HEK293 (cell line): ENCODE results near the gene RPUSD4.

ENCODE experiments used
- EGR2 ChIP-seq: fragments of 450-650 bp; formaldehyde crosslinking; IDR thresholded peaks from 2 replicates; pipeline ENCODE4 v1.5.1; 2016; ENCODE audit warnings: low read depth, missing biosample characterization, missing genetic modification characterization
- GLI2 ChIP-seq: fragments of 450-650 bp; formaldehyde crosslinking; IDR thresholded peaks from 2 replicates; pipeline ENCODE4; 2017; ENCODE audit warnings: missing biosample characterization, missing genetic modification characterization, low read depth, borderline replicate concordance
- HOXD13 ChIP-seq: sonication (generic); formaldehyde crosslinking; IDR thresholded peaks from 2 replicates; pipeline ENCODE4 v1.8.0; 2022; ENCODE audit warnings: missing genetic modification reagents, borderline replicate concordance
- IKZF3 ChIP-seq: fragments of 450-650 bp; IDR thresholded peaks from 2 replicates; pipeline ENCODE4 v1.5.0; 2018; ENCODE audit warnings: missing biosample characterization, mild to moderate bottlenecking, missing genetic modification characterization, moderate library complexity
- KLF10 ChIP-seq: fragments of 450-650 bp; IDR thresholded peaks from 2 replicates; pipeline ENCODE4 v1.5.1; 2018; ENCODE audit warnings: missing biosample characterization, mild to moderate bottlenecking, missing genetic modification characterization
- KLF16 ChIP-seq: fragments of 450-650 bp; formaldehyde crosslinking; IDR thresholded peaks from 2 replicates; pipeline ENCODE4 v1.5.1; 2017; ENCODE audit warnings: missing biosample characterization, missing genetic modification characterization
- KLF9 ChIP-seq: fragments of 450-650 bp; formaldehyde crosslinking; IDR thresholded peaks from 2 replicates; pipeline ENCODE4 v1.5.1; 2016; ENCODE audit warnings: missing biosample characterization, missing genetic modification characterization, low read depth
- RBAK ChIP-seq: fragments of 450-650 bp; formaldehyde crosslinking; IDR thresholded peaks from 2 replicates; pipeline ENCODE4 v1.5.1; 2016; ENCODE audit warnings: missing biosample characterization, missing genetic modification characterization
- SP2 ChIP-seq: fragments of 450-650 bp; formaldehyde crosslinking; IDR thresholded peaks from 2 replicates; pipeline ENCODE4 v1.5.1; 2016; ENCODE audit warnings: missing biosample characterization, missing genetic modification characterization
- ZFHX2 ChIP-seq: fragments of 450-650 bp; formaldehyde crosslinking; conservative IDR thresholded peaks from 2 replicates; pipeline ENCODE4 v1.5.1; 2016; ENCODE audit warnings: missing biosample characterization, missing genetic modification characterization
- ZNF140 ChIP-seq: fragments of 450-650 bp; formaldehyde crosslinking; IDR thresholded peaks from 2 replicates; pipeline ENCODE4 v1.5.1; 2016; ENCODE audit warnings: missing biosample characterization, missing genetic modification characterization
- ZNF146 ChIP-seq: fragments of 450-650 bp; formaldehyde crosslinking; IDR thresholded peaks from 2 replicates; pipeline ENCODE4 v1.5.1; 2016; ENCODE audit warnings: missing biosample characterization, missing genetic modification characterization
- ZNF211 ChIP-seq: fragments of 450-650 bp; formaldehyde crosslinking; IDR thresholded peaks from 2 replicates; pipeline ENCODE4 v1.5.1; 2016; ENCODE audit warnings: low read depth, missing biosample characterization, missing genetic modification characterization
- ZNF292 ChIP-seq: fragments of 450-650 bp; formaldehyde crosslinking; IDR thresholded peaks from 2 replicates; pipeline ENCODE4 v1.5.1; 2016; ENCODE audit warnings: low read depth, missing biosample characterization, missing genetic modification characterization, borderline replicate concordance
- ZNF354C ChIP-seq: fragments of 450-650 bp; formaldehyde crosslinking; IDR thresholded peaks from 2 replicates; pipeline ENCODE4 v1.5.1; 2016; ENCODE audit warnings: missing biosample characterization, missing genetic modification characterization, low read depth, borderline replicate concordance
- ZNF571 ChIP-seq: fragments of 450-650 bp; formaldehyde crosslinking; IDR thresholded peaks from 2 replicates; pipeline ENCODE4 v1.5.0; 2017; ENCODE audit warnings: missing biosample characterization, missing genetic modification characterization
- ZNF596 ChIP-seq: fragments of 450-650 bp; IDR thresholded peaks from 2 replicates; pipeline ENCODE4 v1.5.0; 2018; ENCODE audit warnings: missing biosample characterization, mild to moderate bottlenecking, missing genetic modification characterization, moderate library complexity
- ZNF600 ChIP-seq: fragments of 450-650 bp; formaldehyde crosslinking; IDR thresholded peaks from 2 replicates; pipeline ENCODE4 v1.5.1; 2016; ENCODE audit warnings: missing biosample characterization, missing genetic modification characterization
- ZNF792 ChIP-seq: fragments of 450-650 bp; formaldehyde crosslinking; IDR thresholded peaks from 2 replicates; pipeline ENCODE4 v1.5.1; 2016; ENCODE audit warnings: missing biosample characterization, missing genetic modification characterization
- ZNF837 ChIP-seq: fragments of 450-650 bp; formaldehyde crosslinking; IDR thresholded peaks from 2 replicates; pipeline ENCODE4 v1.5.1; 2016; ENCODE audit warnings: missing biosample characterization, missing genetic modification characterization
- ZNF843 ChIP-seq: fragments of 450-650 bp; formaldehyde crosslinking; IDR thresholded peaks from 2 replicates; pipeline ENCODE4 v1.5.1; 2016; ENCODE audit warnings: missing biosample characterization, missing genetic modification characterization
- ZSCAN23 ChIP-seq: fragments of 450-650 bp; formaldehyde crosslinking; IDR thresholded peaks from 2 replicates; pipeline ENCODE4 v1.5.1; 2016; ENCODE audit warnings: missing biosample characterization, missing genetic modification characterization
- TF ChIP-seq, protein P1 (sequence below): fragments of 450-650 bp; formaldehyde crosslinking; IDR thresholded peaks from 2 replicates; pipeline ENCODE4 v1.5.1; 2016; ENCODE audit warnings: missing biosample characterization, missing genetic modification characterization, borderline replicate concordance
- TF ChIP-seq, protein P2 (sequence below): fragments of 450-650 bp; formaldehyde crosslinking; IDR thresholded peaks from 2 replicates; pipeline ENCODE4 v1.5.1; 2016; ENCODE audit warnings: missing biosample characterization, missing genetic modification characterization
- TF ChIP-seq, protein P3 (sequence below): fragments of 450-650 bp; formaldehyde crosslinking; optimal IDR thresholded peaks from 2 replicates; pipeline ENCODE3; 2016; ENCODE audit warnings: missing biosample characterization, mild to moderate bottlenecking, missing genetic modification characterization
- TF ChIP-seq, protein P4 (sequence below): fragments of 450-650 bp; IDR thresholded peaks from 2 replicates; pipeline ENCODE4 v1.5.1; 2018; ENCODE audit warnings: missing biosample characterization, missing genetic modification characterization
- TF ChIP-seq, protein P5 (sequence below): fragments of 450-650 bp; formaldehyde crosslinking; IDR thresholded peaks from 2 replicates; pipeline ENCODE4 v1.5.1; 2016; ENCODE audit warnings: missing biosample characterization, missing genetic modification characterization
- TF ChIP-seq, protein P6 (sequence below): fragments of 450-650 bp; formaldehyde crosslinking; IDR thresholded peaks from 2 replicates; pipeline ENCODE4 v1.5.1; 2016; ENCODE audit warnings: missing biosample characterization, missing genetic modification characterization

RPUSD4 gene

DNA sequence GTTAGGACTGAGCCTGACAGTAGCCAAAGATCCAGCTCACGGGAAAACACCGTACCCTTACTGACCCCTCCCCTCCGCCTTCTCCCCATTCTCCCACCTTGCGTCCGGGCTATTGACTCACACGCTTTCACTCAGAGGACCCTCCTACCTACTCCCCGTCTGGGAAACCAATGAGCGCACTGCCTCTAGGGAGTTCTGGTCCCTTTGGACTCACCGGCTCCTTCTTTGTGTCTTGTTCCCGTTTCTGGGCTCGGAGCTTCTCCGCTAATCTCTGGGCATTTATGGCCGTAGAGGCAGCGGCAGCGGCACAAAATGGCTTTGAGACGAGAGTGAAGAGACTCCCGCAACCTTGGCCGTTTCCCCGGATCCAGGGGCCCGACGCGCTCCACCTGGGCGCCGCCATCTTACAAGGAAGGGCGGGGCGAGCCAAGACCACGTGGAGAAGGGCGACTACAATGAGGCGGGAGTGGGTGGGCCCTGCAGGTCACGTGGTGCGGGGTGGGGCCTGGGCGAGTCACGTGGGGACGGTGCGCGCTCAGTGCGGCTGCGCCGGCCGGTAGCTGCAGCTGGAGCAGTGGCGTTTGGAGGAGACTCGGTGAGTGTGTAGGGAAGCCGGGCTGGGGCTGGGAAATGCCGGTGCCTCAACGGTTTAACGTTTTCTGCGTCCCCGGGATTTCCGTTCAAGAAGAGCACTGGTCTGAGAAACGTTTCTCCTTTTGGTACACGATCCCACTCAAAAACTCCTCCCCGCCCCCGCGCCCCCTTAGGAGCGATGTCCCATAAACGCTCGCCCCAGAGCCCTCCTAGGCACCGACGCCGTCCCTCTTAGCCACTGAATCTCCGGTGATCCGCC, at the start of gene RPUSD4, which contains the start of gene FAM118B (continued):
- TF ChIP-seq, protein P1, sequence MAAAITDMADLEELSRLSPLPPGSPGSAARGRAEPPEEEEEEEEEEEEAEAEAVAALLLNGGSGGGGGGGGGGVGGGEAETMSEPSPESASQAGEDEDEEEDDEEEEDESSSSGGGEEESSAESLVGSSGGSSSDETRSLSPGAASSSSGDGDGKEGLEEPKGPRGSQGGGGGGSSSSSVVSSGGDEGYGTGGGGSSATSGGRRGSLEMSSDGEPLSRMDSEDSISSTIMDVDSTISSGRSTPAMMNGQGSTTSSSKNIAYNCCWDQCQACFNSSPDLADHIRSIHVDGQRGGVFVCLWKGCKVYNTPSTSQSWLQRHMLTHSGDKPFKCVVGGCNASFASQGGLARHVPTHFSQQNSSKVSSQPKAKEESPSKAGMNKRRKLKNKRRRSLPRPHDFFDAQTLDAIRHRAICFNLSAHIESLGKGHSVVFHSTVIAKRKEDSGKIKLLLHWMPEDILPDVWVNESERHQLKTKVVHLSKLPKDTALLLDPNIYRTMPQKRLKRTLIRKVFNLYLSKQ, result no peak
- TF ChIP-seq ZSCAN23 (tag by site-specific recombination), result no peak
- TF ChIP-seq, protein P2, sequence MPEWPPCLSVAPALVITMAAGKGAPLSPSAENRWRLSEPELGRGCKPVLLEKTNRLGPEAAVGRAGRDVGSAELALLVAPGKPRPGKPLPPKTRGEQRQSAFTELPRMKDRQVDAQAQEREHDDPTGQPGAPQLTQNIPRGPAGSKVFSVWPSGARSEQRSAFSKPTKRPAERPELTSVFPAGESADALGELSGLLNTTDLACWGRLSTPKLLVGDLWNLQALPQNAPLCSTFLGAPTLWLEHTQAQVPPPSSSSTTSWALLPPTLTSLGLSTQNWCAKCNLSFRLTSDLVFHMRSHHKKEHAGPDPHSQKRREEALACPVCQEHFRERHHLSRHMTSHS (tag by site-specific recombination), result no peak
- TF ChIP-seq, protein P3, sequence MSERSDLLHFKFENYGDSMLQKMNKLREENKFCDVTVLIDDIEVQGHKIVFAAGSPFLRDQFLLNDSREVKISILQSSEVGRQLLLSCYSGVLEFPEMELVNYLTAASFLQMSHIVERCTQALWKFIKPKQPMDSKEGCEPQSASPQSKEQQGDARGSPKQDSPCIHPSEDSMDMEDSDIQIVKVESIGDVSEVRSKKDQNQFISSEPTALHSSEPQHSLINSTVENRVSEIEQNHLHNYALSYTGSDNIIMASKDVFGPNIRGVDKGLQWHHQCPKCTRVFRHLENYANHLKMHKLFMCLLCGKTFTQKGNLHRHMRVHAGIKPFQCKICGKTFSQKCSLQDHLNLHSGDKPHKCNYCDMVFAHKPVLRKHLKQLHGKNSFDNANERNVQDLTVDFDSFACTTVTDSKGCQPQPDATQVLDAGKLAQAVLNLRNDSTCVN (tag by site-specific recombination), result peak; percentile 30
- no peak for TF ChIP-seq ZNF792 (tag by site-specific recombination)
- no peak for TF ChIP-seq HOXD13
- TF ChIP-seq KLF16 (tag by site-specific recombination), result peak; percentile 94
- no peak for TF ChIP-seq RBAK
- peak; percentile 92 for TF ChIP-seq KLF9 (tag by site-specific recombination)
- TF ChIP-seq, protein P4, sequence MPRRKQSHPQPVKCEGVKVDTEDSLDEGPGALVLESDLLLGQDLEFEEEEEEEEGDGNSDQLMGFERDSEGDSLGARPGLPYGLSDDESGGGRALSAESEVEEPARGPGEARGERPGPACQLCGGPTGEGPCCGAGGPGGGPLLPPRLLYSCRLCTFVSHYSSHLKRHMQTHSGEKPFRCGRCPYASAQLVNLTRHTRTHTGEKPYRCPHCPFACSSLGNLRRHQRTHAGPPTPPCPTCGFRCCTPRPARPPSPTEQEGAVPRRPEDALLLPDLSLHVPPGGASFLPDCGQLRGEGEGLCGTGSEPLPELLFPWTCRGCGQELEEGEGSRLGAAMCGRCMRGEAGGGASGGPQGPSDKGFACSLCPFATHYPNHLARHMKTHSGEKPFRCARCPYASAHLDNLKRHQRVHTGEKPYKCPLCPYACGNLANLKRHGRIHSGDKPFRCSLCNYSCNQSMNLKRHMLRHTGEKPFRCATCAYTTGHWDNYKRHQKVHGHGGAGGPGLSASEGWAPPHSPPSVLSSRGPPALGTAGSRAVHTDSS, result no peak
- no peak for TF ChIP-seq ZNF146
- TF ChIP-seq EGR2 (tag by site-specific recombination), result peak; percentile 66
- TF ChIP-seq ZNF140, result no peak
- TF ChIP-seq IKZF3 (tag by site-specific recombination), result no peak
- no peak for TF ChIP-seq ZNF292
- no peak for TF ChIP-seq ZNF211 (tag by site-specific recombination)
- TF ChIP-seq ZFHX2 (tag by site-specific recombination), result peak; percentile 64
- no peak; the same call in 1 of the 2 replicates for TF ChIP-seq ZNF843
- 0 out of 2 replicates have a peak, but pooled peaks have one; percentile 46 for TF ChIP-seq KLF10 (tag by site-specific recombination)
- TF ChIP-seq, protein P5, sequence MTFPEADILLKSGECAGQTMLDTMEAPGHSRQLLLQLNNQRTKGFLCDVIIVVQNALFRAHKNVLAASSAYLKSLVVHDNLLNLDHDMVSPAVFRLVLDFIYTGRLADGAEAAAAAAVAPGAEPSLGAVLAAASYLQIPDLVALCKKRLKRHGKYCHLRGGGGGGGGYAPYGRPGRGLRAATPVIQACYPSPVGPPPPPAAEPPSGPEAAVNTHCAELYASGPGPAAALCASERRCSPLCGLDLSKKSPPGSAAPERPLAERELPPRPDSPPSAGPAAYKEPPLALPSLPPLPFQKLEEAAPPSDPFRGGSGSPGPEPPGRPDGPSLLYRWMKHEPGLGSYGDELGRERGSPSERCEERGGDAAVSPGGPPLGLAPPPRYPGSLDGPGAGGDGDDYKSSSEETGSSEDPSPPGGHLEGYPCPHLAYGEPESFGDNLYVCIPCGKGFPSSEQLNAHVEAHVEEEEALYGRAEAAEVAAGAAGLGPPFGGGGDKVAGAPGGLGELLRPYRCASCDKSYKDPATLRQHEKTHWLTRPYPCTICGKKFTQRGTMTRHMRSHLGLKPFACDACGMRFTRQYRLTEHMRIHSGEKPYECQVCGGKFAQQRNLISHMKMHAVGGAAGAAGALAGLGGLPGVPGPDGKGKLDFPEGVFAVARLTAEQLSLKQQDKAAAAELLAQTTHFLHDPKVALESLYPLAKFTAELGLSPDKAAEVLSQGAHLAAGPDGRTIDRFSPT, result no peak
- no peak for TF ChIP-seq ZNF600
- TF ChIP-seq ZNF354C, result no peak
- TF ChIP-seq, protein P6, sequence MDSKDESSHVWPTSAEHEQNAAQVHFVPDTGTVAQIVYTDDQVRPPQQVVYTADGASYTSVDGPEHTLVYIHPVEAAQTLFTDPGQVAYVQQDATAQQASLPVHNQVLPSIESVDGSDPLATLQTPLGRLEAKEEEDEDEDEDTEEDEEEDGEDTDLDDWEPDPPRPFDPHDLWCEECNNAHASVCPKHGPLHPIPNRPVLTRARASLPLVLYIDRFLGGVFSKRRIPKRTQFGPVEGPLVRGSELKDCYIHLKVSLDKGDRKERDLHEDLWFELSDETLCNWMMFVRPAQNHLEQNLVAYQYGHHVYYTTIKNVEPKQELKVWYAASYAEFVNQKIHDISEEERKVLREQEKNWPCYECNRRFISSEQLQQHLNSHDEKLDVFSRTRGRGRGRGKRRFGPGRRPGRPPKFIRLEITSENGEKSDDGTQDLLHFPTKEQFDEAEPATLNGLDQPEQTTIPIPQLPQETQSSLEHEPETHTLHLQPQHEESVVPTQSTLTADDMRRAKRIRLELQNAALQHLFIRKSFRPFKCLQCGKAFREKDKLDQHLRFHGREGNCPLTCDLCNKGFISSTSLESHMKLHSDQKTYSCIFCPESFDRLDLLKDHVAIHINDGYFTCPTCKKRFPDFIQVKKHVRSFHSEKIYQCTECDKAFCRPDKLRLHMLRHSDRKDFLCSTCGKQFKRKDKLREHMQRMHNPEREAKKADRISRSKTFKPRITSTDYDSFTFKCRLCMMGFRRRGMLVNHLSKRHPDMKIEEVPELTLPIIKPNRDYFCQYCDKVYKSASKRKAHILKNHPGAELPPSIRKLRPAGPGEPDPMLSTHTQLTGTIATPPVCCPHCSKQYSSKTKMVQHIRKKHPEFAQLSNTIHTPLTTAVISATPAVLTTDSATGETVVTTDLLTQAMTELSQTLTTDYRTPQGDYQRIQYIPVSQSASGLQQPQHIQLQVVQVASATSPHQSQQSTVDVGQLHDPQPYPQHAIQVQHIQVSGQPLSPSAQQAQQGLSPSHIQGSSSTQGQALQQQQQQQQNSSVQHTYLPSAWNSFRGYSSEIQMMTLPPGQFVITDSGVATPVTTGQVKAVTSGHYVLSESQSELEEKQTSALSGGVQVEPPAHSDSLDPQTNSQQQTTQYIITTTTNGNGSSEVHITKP (tag by site-specific recombination), result peak; percentile 64
- TF ChIP-seq ZNF571 (tag by site-specific recombination), result no peak
- TF ChIP-seq GLI2 (tag by site-specific recombination), result no peak
- no peak for TF ChIP-seq ZNF596
- no peak for TF ChIP-seq ZNF837 (tag by site-specific recombination)
- peak; percentile 89 for TF ChIP-seq SP2 (tag by site-specific recombination)
